ENCODE measurements around the gene HMGN1.

HMGN1 gene

GRCh38 chr21:39314143-39315027 lies 34.5 kb downstream of the HMGN1 start:
- DNase-seq = peak; percentile 45
- in situ Hi-C loops (cut with HindIII; ENCODE audit: low pct_ligation_motif_present, low pct_unique_long_range_greater_than_20kb, low sequenced_read_pairs) = no loop called here

DNA sequence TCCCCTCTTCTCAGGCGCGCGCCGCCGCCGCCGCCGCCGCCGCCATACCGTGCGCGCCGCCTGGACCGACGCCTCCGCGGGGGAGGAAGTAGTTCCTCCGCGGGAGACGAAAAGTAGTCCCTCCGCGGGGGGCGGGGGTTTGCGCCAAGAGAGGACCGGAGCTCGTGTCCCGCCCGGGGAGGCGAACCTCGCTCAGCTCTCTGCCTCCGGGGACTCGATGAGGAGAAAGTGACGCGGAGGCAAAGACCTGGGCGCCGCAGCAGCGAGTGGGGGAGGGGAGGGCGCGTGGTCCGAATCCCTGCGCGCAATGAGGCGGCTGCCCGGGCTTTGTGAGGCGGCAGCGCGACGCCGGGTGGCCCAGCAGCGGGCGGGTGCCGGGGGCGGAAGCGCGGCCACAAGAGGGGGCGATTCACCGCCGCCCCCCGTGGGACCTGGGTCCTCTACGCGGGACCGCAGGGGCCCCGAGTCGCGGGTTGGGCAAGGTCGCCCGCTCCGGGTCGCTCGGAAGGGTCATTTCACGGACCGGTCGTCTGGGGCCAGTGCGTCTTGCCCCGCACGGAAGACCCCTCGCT lies 35.2 kb downstream of the HMGN1 start, which contains the start of gene BRWD1:
TSS of gene BRWD1 (minus strand) at position 62 of the 572 bp plus-strand sequence. CDS start 141 bp downstream, outside the sequence.
- in situ Hi-C loops (cut with HindIII; ENCODE audit: low pct_ligation_motif_present, low pct_unique_long_range_greater_than_20kb, low sequenced_read_pairs) = no loop called here
- DNase-seq = peak; percentile 77

DNA sequence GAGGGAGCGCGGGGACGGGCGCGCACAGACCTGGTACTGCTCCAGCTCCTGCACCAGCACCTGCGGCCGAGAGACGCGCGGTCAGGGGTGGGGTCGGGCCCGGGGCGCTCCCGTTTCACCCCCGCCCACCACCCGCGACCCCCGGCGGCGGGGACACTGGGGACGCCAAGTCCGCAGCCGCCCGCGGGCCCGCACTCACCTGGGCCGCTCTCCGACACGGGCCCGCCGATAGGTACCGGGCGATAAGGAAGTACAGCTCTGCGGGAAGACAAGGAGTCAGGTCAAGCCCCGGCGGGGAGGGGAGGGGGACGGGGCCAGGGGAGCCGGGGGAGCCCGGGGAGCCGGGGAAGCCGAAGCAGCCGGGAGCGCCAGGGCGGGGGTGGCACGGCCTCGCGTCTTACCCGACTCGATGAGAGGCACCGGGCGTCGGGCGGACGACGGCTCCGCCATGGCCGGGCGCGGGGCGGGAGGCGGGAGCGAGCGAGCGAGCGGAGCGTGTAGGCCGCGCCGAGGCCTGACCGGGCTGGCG lies 35.8 kb downstream of the HMGN1 start:
- in situ Hi-C loops (cut with HindIII; ENCODE audit: low pct_ligation_motif_present, low pct_unique_long_range_greater_than_20kb, low sequenced_read_pairs) = no loop called here
- no peak for DNase-seq

DNA sequence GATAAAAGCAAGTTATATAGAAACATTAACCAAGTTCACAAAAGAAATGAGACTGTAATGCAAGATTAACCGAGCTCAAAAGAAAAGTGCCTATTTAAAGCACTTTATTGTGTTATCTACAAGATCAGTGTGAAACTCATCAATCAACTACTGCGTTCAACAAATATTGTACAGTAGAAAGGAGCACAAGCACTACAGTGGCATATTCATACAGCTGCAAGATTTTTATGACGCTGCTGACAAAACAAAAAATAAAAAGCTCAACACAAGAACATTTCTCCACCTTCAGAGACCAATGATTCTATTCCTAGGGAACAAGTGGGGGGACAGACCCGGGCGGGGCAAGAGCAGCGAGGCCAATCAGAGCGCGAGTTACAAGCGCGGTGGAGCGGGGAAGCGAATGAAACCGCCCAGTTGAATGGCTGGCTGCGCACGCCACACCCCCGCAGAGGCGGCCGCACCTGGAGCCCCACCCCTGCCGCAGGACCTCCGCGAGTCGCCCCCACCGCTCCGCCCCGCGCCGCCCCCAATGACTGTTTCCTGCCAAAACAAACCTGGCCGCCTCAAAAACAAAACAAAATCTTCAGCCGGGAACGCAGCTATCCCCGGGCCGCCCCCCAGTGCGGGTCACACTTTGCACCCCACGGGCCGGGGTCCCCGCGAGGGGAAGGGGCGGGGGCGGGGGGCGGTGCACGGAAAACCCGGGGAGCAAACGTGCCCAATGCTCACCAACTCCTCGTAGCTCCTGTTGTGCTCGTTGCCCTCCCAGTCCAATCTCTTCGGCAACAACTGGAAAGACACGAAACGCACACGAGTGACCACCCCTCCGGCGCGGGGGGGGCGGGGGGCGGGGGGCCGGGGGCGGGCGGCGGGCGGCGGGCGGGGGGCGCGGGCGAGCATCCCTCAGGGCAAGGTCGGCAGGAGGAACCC lies 36.5 kb downstream of the HMGN1 start:
- DNase-seq = peak; percentile 81
- in situ Hi-C loops (cut with HindIII; ENCODE audit: low pct_ligation_motif_present, low pct_unique_long_range_greater_than_20kb, low sequenced_read_pairs) = no loop called here

- in situ Hi-C loops (cut with HindIII; ENCODE audit: low pct_ligation_motif_present, low pct_unique_long_range_greater_than_20kb, low sequenced_read_pairs) = no loop called here
- DNase-seq = no peak
These were observed 37.7 kb downstream of the HMGN1 start for GRCh38 chr21:39311164-39311563.

DNA sequence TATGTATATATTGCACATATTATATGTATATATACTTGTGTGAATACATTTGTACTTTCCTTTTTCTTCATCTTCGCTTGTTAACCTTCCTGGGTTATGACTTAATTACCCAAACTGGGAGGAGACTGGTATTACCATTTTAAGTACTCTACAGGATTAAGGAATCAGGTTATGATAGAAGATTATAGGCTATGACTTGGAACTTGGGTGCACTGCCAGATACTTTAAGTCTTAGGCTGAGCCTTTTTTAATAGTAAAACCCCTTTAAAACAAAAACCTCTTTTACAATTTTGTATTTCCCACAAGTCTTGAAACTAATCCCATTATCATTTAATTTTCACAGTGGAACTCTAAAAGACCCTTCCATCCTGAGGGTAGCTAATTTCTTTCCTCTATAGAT lies 41.4 kb downstream of the HMGN1 start:
- DNase-seq = no peak
- in situ Hi-C loops (cut with HindIII; ENCODE audit: low pct_ligation_motif_present, low pct_unique_long_range_greater_than_20kb, low sequenced_read_pairs) = no loop called here

- DNase-seq = no peak
- in situ Hi-C loops (cut with HindIII; ENCODE audit: low pct_ligation_motif_present, low pct_unique_long_range_greater_than_20kb, low sequenced_read_pairs) = no loop called here
These were observed 48.3 kb downstream of the HMGN1 start for GRCh38 chr21:39300587-39300986.

- in situ Hi-C loops (cut with HindIII; ENCODE audit: low pct_ligation_motif_present, low pct_unique_long_range_greater_than_20kb, low sequenced_read_pairs) = no loop called here
- DNase-seq = no peak
These were observed 52.0 kb downstream of the HMGN1 start for GRCh38 chr21:39296891-39297290.
